Gastroesophageal sphincter (tissue), 3 donors: Measurements from ENCODE around the gene LPCAT1.

ENCODE experiments used
- CTCF ChIP-seq, 4 experiments: fragments of 200-600 bp in 2 of 4; fragments of 450-650 bp in 2 of 4; sonication (generic) in 1 of 4; IDR thresholded peaks; one replicate each; pipeline ENCODE4 v1.5.1; 2017 to 2019; ENCODE audit warnings: antibody characterized with exemption in 4 of 4, mild to moderate bottlenecking in 2 of 4, moderate library complexity in 2 of 4
- POLR2A ChIP-seq, 2 donors: fragments of 450-650 bp; IDR thresholded peaks; one replicate each; pipeline ENCODE4 v1.6.1; 2017; ENCODE audit warnings: antibody characterized with exemption in 2 of 2, mild to moderate bottlenecking in 2 of 2, moderate library complexity in 1 of 2
- POLR2AphosphoS5 ChIP-seq: sonication (generic); formaldehyde crosslinking; IDR thresholded peaks from one replicate; pipeline ENCODE4 v1.6.1; 2017; ENCODE audit warnings: antibody characterized with exemption

GRCh38 chr5:1548702-1549474, 25.1 kb upstream of the LPCAT1 start:
- no peak for TF ChIP-seq POLR2A (IDR thresholded peaks at IDR 0.05)
- no peak for TF ChIP-seq CTCF (IDR thresholded peaks at IDR 0.05)
- TF ChIP-seq POLR2AphosphoS5, result no peak
